K562 (cell line): ENCODE data around the gene XIRP2.

Experiments used
- JUN ChIP-seq, 2 experiments: sonication (generic) in 1 of 2; formaldehyde crosslinking in 1 of 2; IDR thresholded peaks; 2 replicates each; pipeline versions ENCODE4 v1.6.1 to v1.8.0; 2012 to 2022; ENCODE audit warnings: borderline replicate concordance in 2 of 2, mild to moderate bottlenecking in 2 of 2, improper control_type of control experiment in 1 of 2, low read depth in 1 of 2, low read length in 1 of 2, missing genetic modification reagents in 1 of 2
- PATZ1 ChIP-seq: fragments of 250-450 bp; sonication (Bioruptor Pico); IDR thresholded peaks from 2 replicates; pipeline ENCODE4 v1.5.0; 2020; ENCODE audit warnings: mild to moderate bottlenecking, borderline replicate concordance
- U2AF1 ChIP-seq: fragments of 200-400 bp; formaldehyde crosslinking; optimal IDR thresholded peaks from 2 replicates; pipeline ENCODE3; 2017; ENCODE audit warnings: mild to moderate bottlenecking, low read depth, low read length, moderate library complexity
- ZNF586 ChIP-seq: fragments of 450-650 bp; formaldehyde crosslinking; conservative IDR thresholded peaks from 2 replicates; pipeline ENCODE4 v1.4.0; 2020; ENCODE audit warnings: mild to moderate bottlenecking, moderate library complexity
- ZNF76 ChIP-seq: fragments of 250-450 bp; sonication (Bioruptor Pico); IDR thresholded peaks from 2 replicates; pipeline ENCODE4 v1.4.0; 2020; ENCODE audit warnings: mild to moderate bottlenecking, moderate library complexity, borderline replicate concordance

GRCh38 chr2:167293172-167293781, 405.0 kb downstream of the XIRP2 start:
- TF ChIP-seq JUN (IDR thresholded peaks at IDR 0.05; ENCODE audit: borderline replicate concordance, low read depth, low read length) (no peak), JUN (CRISPR knock-in tag; IDR thresholded peaks at IDR 0.05; ENCODE audit: borderline replicate concordance) (no peak), ZNF76 (CRISPR knock-in tag) (no peak), U2AF1 (no peak), PATZ1 (CRISPR knock-in tag) (no peak), ZNF586 (no peak)
